ENCODE results near the gene WBP2NL. TPM values are rescaled to one million over a fixed set of nuclear protein-coding genes. Genes with fewer than 3 reads are reported as not detected.

The WBP2NL gene
- polyA plus RNA-seq, 2 of the 4 experiments (the other 2 are of a cell fraction), result 0.10 to 0.14 TPM

GRCh38 chr22:42001121-42001520, 2.5 kb downstream of the WBP2NL start (continued):
- TF ChIP-seq FOSB (CRISPR knock-in tag; IDR thresholded peaks at IDR 0.05), result no peak

GRCh38 chr22:42001706-42002105, 3.1 kb downstream of the WBP2NL start:
- WGBS (ENCODE audit: missing lambda C conversion rate), result 89% methylated on average over 10 of the region's 12 CpGs
- Histone ChIP-seq H3K27ac (no peak overlapping the region), H3K4me1 (peaks cover 3% of the 10 kb centered on the region; the same call in 1 of the 3 replicates), H3K9me3 (peaks cover 12% of the 10 kb centered on the region), H3K4me3 (no peak overlapping the region), H3K4me2 (no peak overlapping the region)
- ChIA-PET POLR2A (no interaction called here), CTCF (interaction anchor here (1.0 kb wide), 1 partner anchor 290 kb away, joined by 3 read pairs; no protein-coding TSS in a partner anchor)
- DNase-seq (ENCODE audit: low read depth in 1 of 2, low spot score in 1 of 2), result no peak
- no peak for TF ChIP-seq JUNB (IDR thresholded peaks at IDR 0.05)
- TF ChIP-seq RNF2 (IDR thresholded peaks at IDR 0.05; ENCODE audit: borderline replicate concordance, low read depth), result no peak
- no peak for TF ChIP-seq RAD21 (conservative IDR thresholded peaks at IDR 0.05 in 1 of 2, IDR thresholded peaks at IDR 0.05 in 1 of 2)
- TF ChIP-seq CBX8 (IDR thresholded peaks at IDR 0.05), result no peak
- TF ChIP-seq CHD4 (IDR thresholded peaks at IDR 0.05; ENCODE audit: borderline replicate concordance), result no peak
- TF ChIP-seq TFCP2L1 (CRISPR knock-in tag; IDR thresholded peaks at IDR 0.05), result no peak
- no peak for ATAC-seq
- FAIRE-seq, result no peak

- H3K4me2 ChIP-seq, result no peak overlapping the region
- H3K4me1 ChIP-seq, result no peaks in the 10 kb centered on the region
- peaks cover 19% of the 10 kb centered on the region; the same call in 2 of the 3 replicates for H3K9me3 ChIP-seq
- no peak for TF ChIP-seq ZFP36 (IDR thresholded peaks at IDR 0.05; ENCODE audit: borderline replicate concordance, partially characterized antibody)
- no peak for TF ChIP-seq JUNB (IDR thresholded peaks at IDR 0.05)
- no peak for TF ChIP-seq USF2 (IDR thresholded peaks at IDR 0.05)
- no peak for TF ChIP-seq JUN (IDR thresholded peaks at IDR 0.05)
- TF ChIP-seq RAD21 (conservative IDR thresholded peaks at IDR 0.05 in 1 of 2, IDR thresholded peaks at IDR 0.05 in 1 of 2), result no peak
- H3K4me3 ChIP-seq, result no peak overlapping the region
- no peak overlapping the region for H3K27ac ChIP-seq
- ATAC-seq (no peak), DNase-seq (ENCODE audit: low read depth in 1 of 2, low spot score in 1 of 2) (no peak), FAIRE-seq (no peak)
- 27% methylated on average over 4 of the region's 4 CpGs for WGBS (ENCODE audit: missing lambda C conversion rate)
- POLR2A ChIA-PET, result no interaction called here
- CTCF ChIA-PET, result no interaction called here
These were observed 9.3 kb downstream of the WBP2NL start for GRCh38 chr22:42007922-42008321.

GRCh38 chr22:42010778-42011177, 12.2 kb downstream of the WBP2NL start:
- H3K4me1 ChIP-seq, result no peaks in the 10 kb centered on the region
- peaks cover 19% of the 10 kb centered on the region; the same call in 2 of the 3 replicates for H3K9me3 ChIP-seq
- H3K4me2 ChIP-seq, result no peak overlapping the region
- no peak overlapping the region for H3K4me3 ChIP-seq
- H3K27ac ChIP-seq, result no peak overlapping the region
- POLR2A ChIA-PET, result no interaction called here
- no peak for DNase-seq (ENCODE audit: low read depth in 1 of 2, low spot score in 1 of 2)
- no peak for TF ChIP-seq HEYL (CRISPR knock-in tag; IDR thresholded peaks at IDR 0.05)
- no peak for TF ChIP-seq RFX5 (IDR thresholded peaks at IDR 0.05)
- no peak for TF ChIP-seq SMC3 (IDR thresholded peaks at IDR 0.05)
- no peak for TF ChIP-seq RAD21 (conservative IDR thresholded peaks at IDR 0.05 in 1 of 2, IDR thresholded peaks at IDR 0.05 in 1 of 2)
- TF ChIP-seq EHF (CRISPR knock-in tag; IDR thresholded peaks at IDR 0.05), result no peak
- no peak for TF ChIP-seq PBX3 (IDR thresholded peaks at IDR 0.05)
- no peak for TF ChIP-seq CTCF (IDR thresholded peaks at IDR 0.05)
- no peak for TF ChIP-seq MAZ (IDR thresholded peaks at IDR 0.05; ENCODE audit: borderline replicate concordance, low read depth, low read length)
- TF ChIP-seq NR3C1 (IDR thresholded peaks at IDR 0.05), result no peak
- no peak for ATAC-seq
- WGBS (ENCODE audit: missing lambda C conversion rate), result 55% methylated on average over 7 of the region's 7 CpGs
- CTCF ChIA-PET, result no interaction called here
- no peak for FAIRE-seq

Data from A549 (cell line).